BE2C (cell line): ENCODE data around the gene ZNF554.

ENCODE experiments used
- DNase-seq: peaks from one replicate; pipeline ENCODE4 v3.0.0-alpha.2; 2020
- H3K27me3 ChIP-seq: fragments of 250-450 bp; sonication (Bioruptor Pico); 2 replicates; pipeline ENCODE4 v1.5.1; 2020; ENCODE audit warnings: mild to moderate bottlenecking
- H3K36me3 ChIP-seq: fragments of 250-450 bp; sonication (Bioruptor Pico); 2 replicates; pipeline ENCODE4 v1.5.1; 2020; ENCODE audit warnings: mild to moderate bottlenecking
- H3K4me1 ChIP-seq: fragments of 250-450 bp; sonication (Bioruptor Pico); 2 replicates; pipeline ENCODE4 v1.5.1; 2020
- H3K4me3 ChIP-seq: 2 replicates; pipeline ENCODE4 v1.5.1; 2011; ENCODE audit warnings: low read depth, low read length
- H3K9me3 ChIP-seq: fragments of 250-450 bp; sonication (Bioruptor Pico); 2 replicates; pipeline ENCODE4 v1.5.1; 2020
- TF ChIP-seq, protein P1 (sequence below): IDR thresholded peaks from 2 replicates; pipeline ENCODE4 v1.5.1; 2012; ENCODE audit warnings: mild to moderate bottlenecking, low read depth, low read length

Gene ZNF554

GRCh38 chr19:2775556-2776430 is 43.9 kb upstream of the ZNF554 start:
- no peak for DNase-seq
- Histone ChIP-seq H3K4me3 (no peak overlapping the region), H3K36me3 (peaks cover 46% of the 10 kb centered on the region), H3K27me3 (no peaks in the 10 kb centered on the region), H3K9me3 (no peaks in the 10 kb centered on the region), H3K4me1 (no peaks in the 10 kb centered on the region)
- TF ChIP-seq, protein P1, sequence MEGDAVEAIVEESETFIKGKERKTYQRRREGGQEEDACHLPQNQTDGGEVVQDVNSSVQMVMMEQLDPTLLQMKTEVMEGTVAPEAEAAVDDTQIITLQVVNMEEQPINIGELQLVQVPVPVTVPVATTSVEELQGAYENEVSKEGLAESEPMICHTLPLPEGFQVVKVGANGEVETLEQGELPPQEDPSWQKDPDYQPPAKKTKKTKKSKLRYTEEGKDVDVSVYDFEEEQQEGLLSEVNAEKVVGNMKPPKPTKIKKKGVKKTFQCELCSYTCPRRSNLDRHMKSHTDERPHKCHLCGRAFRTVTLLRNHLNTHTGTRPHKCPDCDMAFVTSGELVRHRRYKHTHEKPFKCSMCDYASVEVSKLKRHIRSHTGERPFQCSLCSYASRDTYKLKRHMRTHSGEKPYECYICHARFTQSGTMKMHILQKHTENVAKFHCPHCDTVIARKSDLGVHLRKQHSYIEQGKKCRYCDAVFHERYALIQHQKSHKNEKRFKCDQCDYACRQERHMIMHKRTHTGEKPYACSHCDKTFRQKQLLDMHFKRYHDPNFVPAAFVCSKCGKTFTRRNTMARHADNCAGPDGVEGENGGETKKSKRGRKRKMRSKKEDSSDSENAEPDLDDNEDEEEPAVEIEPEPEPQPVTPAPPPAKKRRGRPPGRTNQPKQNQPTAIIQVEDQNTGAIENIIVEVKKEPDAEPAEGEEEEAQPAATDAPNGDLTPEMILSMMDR, result no peak

- Histone ChIP-seq H3K4me3 (no peak overlapping the region), H3K4me1 (no peaks in the 10 kb centered on the region), H3K9me3 (no peaks in the 10 kb centered on the region), H3K27me3 (no peaks in the 10 kb centered on the region), H3K36me3 (peaks cover 40% of the 10 kb centered on the region)
- TF ChIP-seq, protein P1, result no peak
- DNase-seq, result no peak
These were observed 41.5 kb upstream of the ZNF554 start for GRCh38 chr19:2777952-2778683.

DNA sequence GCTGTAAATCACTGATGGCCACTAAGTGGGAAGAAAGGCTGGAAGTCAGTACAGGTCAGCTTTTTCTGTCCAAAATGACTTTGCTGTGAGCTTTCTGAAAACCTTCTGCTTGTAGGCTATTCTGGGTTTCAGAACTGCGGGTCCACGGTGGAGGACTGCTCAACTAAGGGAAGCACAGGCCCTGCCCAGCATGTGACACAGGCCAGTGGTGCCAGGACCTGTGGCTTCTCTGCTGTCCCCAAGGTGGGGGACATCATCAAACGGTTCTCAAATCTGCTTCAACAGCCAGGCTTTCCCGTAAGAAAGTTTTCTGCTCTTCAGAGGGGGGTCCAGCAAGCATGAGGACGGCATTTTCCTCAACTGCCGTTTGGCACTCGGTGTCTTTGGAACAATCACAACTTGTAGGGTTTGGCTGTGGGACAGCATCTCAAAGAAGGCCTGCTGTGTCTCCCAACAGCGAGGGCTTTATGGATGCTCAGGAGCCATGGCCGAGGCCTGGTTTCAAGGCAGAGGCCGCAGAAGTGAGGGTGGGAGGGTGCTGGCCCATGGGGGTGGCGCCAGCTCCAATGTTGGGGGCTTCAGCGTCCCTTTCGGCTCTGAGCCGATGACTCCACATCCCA is 40.4 kb upstream of the ZNF554 start:
- Histone ChIP-seq H3K27me3 (no peaks in the 10 kb centered on the region), H3K9me3 (no peaks in the 10 kb centered on the region), H3K36me3 (peaks cover 40% of the 10 kb centered on the region), H3K4me3 (no peak overlapping the region), H3K4me1 (0 out of 2 replicates have a peak, but pooled peaks cover 2% of the 10 kb centered on the region)
- DNase-seq, result no peak
- TF ChIP-seq, protein P1, result no peak

DNA sequence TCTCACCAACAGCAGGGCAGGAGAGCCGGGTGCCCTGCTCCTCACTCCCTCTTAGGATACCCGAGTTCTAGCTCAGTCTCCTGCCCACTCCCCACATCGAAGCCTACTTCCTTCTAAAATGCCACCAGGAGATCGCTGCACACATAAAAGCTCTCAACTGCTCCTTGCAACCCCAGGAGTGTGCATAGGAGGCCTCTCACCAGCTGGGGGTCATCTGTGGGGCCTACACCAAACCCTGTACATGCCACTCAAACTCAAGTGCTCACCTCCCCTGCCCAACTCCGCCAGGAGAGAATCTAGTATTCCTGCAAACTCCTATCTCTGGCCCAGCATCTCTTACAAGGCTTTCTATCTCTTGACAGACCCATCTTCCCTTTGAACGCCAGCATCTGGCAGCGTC is 39.4 kb upstream of the ZNF554 start:
- 0 out of 2 replicates have a peak, but pooled peaks cover 2% of the 10 kb centered on the region for H3K4me1 ChIP-seq

GRCh38 chr19:2782329-2782935 is 37.2 kb upstream of the ZNF554 start:
- H3K27me3 ChIP-seq, result no peaks in the 10 kb centered on the region
- no peaks in the 10 kb centered on the region for H3K9me3 ChIP-seq
- H3K36me3 ChIP-seq, result peaks cover 24% of the 10 kb centered on the region
- peak overlapping the region; percentile 91 for H3K4me3 ChIP-seq
- 0 out of 2 replicates have a peak, but pooled peaks cover 2% of the 10 kb centered on the region for H3K4me1 ChIP-seq
- no peak for DNase-seq
- TF ChIP-seq, protein P1, result no peak

More for the DNA sequence above, 39.4 kb upstream of the ZNF554 start:
- H3K4me3 ChIP-seq, result no peak overlapping the region
- TF ChIP-seq, protein P1, result no peak
- no peaks in the 10 kb centered on the region for H3K9me3 ChIP-seq
- H3K27me3 ChIP-seq, result no peaks in the 10 kb centered on the region
- DNase-seq, result no peak
- peaks cover 40% of the 10 kb centered on the region for H3K36me3 ChIP-seq
